ENCODE data around the gene TMEM164.

GRCh38 chrX:110059410-110059809 is 56.5 kb downstream of the TMEM164 start:
- TF ChIP-seq CTCF (IDR thresholded peaks at IDR 0.05) (no peak), EP300 (IDR thresholded peaks at IDR 0.05) (no peak)
